ENCODE measurements around the gene TEX101.
"Not testable (repeated sequence)": the region's sequence is repeated elsewhere in the genome, so short reads cannot be mapped to it uniquely, and the experiment has no call there.

TEX101 gene

DNA sequence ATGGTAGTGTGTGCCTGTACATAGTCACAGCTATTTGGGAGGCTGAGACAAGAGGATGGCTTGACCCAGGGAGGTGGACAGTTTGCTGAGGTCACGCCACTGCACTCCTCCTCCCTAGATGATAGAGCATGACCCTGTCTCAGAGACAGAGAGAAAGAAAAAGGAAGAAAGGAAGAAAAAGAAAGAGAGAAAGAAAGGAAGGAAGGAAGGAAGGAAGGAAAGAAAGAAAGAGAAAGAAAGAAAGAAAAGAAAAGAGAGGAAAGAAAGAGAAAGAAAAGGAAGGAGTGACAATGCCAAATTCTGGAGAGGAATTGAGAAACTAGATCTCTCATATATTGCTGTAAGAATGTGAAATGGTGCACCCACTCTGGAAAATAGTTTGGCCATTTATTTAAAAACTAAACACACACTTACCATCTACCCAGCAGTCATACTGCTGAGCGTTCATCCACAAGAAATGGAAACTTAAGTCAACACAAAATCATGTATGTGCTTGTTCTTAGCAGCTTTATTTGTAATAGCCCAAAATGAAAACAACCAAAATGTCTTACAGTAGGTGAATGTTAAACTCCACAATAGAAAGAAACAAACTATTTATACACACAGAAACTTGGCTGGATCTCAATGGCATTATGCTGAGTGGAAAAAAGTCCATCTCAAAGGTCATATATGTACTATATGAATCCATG, 7.5 kb downstream of the TEX101 start:
- DNase-seq: no peak

DNA sequence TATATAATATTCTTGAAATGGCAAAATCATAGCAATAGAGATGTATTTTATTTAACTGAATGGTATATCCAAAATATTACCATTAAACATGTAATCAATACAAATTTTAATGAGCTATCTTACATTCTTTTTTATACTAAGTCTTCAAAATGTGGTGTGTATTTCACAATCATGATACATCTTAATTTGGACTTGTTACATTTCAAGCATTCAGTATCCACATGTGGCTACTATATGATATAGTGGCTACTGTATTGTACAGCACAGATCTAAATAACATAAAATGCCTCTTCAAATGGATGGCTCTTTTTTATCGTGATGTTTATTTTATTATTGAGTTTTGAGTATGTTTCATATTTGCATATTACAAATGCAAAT, 8.0 kb downstream of the TEX101 start:
- no peak for DNase-seq

GRCh38 chr19:43423779-43424178, 9.1 kb downstream of the TEX101 start:
- DNase-seq: no peak

GRCh38 chr19:43425567-43426392, 11.1 kb downstream of the TEX101 start:
- DNase-seq: no peak

DNA sequence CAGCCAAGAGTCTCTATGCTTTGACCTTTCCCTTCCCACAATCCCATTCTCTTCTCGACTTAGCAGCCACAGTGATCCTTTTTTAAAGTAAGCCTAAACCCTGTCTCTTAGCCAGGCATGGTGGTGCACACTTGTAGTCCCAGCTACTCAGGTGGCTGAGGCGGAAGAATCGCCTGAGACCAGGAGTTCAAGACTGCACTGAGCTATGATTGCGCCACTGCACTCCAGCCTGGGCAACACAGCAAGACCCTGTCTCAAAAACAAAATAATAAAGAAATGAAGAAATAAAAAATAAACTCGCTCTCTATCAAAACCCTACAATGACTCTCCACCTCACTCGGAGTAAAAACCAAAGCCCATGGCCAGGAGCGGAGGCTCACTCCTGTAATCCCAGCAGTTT, 14.7 kb downstream of the TEX101 start:
- no peak for DNase-seq

DNA sequence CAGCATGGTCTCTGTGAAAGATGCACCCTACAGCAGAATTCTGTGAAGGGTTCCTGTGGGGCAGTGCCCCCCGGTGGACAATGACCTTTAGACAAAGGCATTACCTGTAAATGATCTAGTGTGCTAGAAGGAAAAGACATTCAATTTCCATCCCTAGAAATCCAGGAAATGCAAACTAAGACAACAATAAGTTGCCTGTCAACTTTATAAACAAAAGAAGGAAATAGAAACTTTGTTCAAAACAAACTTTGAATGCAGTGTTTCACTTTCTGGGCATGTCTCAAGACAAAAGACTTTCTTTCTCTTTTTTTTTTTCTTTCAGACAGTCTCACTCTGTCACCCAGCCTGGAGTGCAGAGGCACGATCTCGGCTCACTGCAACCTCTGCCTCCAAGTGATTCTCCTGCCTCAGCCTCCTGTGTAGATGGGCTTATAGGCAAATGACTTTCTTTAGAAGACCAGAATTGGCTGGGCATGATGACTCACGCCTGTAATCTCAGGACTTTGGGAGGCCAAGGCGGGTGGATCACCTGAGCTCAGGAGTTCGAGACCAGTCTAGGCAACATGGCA, 15.5 kb downstream of the TEX101 start:
- no peak for DNase-seq

DNA sequence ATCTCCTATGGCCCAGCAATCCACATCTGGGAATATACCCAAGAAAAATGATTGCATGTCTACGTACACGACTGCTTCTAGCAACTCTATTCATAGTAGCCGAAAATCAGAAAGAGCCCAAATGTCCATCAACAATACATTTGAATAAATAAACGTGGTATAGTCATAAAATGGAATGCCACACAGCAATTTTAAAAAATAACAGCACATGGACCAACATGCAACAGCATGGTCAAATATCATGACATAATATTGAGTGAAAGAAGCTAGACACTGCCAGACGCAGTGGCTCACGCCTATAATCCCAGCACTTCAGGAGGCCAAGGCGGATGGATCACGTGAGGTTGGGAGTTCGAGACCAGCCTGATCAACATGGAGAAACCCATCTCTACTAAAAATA, 16.3 kb downstream of the TEX101 start:
- no peak for DNase-seq

DNA sequence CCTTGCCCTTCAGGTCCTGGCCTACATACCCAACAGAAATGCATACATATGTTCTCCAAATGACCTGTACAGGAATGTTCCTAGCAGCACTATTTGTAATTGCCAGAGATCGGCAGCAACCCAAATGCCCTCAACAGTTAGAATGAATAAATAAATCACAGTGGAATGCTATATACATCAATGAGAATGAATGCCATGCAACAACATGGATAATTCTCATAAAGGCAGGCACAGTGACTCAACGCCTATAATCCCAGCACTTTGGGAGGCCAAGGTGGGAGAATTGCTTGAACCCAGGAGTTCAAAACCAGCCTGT, 18.6 kb downstream of the TEX101 start:
- DNase-seq: no peak

DNA sequence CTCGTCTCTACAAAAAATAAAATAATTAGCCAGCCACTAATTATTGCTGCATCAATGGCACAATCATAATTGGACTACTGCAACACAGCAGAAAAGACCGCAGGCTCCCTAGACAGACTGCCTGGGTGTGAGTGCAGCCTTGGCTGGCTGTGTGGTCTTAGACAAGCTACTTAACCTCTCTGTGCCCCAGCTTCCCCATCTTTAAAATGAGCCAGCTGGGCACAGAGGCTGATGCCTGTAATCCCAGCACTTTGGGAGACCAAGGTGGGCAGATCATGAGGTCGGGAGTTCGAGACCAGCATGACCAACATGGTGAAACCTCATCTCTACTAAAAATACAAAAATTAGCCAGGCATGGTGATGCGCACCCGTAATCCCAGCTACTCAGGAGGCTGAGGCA, 19.0 kb downstream of the TEX101 start:
- DNase-seq: no peak

DNA sequence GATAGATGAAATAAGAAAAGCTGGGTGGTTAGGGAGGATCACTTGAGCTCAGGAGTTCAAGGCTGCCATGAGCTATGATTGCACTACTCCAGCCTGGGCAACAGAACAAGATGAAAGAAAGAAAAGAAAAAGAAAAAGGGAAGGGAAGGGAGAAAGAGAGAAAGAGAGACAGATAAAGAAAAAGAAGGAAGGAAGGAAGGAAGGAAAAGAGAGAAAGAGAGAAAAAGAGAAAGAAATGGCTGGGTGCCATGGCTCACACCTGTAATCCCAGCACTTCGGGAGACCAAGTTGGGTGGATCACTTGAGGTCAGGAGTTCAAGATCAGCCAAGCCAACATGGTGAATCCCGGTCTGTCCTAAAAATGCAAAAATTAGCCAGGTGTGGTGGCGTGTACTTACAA, 21.1 kb downstream of the TEX101 start:
- no peak for DNase-seq

DNA sequence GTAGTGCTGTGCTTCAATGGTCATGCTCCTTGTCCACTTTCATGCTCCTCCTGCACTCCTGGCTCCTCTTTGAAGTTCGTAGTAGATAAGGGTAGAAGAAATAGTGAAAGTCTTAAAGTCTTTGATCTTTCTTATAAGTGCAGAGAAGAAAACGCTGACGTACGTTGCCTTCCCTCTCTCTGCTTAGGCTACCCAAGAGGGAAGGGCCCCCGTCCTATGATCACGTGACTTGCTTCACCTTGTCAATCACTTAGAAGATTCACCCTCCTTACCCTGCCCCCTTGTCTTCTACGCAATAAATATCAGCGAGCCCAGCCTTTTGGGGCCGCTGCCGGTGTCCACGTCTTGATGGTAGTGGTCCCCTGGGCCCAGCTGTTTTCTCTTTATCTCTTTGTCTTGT, 22.6 kb downstream of the TEX101 start:
- not testable (repeated sequence) for DNase-seq

- no peak for DNase-seq
Measured at GRCh38 chr19:43437712-43438111, 23.0 kb downstream of the TEX101 start.

DNA sequence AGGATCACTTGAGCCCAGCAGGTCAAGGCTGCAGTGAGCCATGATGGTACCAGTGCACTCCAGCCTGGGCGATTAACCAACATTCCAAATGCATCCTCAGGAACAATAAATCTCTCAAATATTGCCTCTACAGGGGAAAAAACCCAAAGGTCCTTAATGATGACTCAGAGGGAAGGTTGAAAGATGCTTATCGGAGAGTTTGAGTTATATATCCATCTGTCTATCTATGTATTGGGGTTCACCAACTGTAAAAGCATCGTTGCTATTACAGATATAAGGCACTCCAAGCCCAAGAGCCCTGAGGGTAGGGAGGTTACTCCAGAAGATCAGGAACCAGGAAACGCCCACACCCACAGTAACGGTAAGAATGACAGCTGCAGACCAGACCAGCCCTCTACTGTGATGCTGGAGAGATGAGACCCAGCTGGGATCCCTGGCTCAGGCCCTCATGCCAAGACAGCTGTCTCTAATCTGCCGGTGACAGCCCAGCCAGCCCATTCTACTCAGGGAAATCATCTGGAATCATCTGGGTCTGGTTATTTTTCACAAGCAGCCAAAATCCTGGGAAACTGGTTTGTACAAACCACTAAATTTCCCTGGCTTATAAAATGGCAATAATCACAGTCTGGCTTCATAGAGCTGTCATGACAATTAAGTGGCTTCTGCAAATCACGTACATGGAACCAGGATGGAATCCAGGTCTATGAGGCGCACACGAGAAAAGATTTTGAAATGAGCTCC, 23.8 kb downstream of the TEX101 start:
- DNase-seq: no peak

DNA sequence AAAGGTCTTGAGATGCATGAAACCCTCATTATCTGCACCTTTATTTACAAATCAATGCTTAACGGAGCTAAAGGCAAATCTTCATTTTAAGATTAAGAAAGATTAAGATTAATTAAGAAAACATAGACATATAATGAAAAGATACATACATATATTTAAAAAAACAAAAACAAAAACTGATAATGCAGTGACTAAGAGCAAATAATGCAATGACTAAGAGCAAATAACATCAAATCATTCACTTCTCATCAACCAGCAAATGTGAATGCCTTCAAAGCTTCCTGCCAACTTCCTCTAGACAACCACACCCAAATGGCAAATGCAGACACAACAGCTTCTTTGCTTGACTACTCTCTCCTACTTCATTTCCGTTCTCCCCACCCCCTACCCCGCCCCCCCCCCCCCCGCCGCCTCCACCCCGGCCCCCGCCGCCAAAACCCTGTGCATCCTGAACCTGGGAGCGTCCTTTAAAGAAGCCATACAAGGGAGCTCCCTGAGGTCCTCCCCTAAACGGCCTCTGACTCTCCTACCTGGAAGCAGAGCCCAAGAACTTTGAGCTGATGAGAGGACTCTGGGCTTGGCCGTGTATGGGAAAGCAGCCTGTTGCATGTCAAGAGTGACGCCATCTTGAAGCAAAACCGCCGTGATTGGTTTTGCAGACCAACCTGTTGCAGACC, 24.5 kb downstream of the TEX101 start:
- DNase-seq: no peak

- DNase-seq: no peak
Measured at GRCh38 chr19:43439709-43440063, 25.0 kb downstream of the TEX101 start.

DNA sequence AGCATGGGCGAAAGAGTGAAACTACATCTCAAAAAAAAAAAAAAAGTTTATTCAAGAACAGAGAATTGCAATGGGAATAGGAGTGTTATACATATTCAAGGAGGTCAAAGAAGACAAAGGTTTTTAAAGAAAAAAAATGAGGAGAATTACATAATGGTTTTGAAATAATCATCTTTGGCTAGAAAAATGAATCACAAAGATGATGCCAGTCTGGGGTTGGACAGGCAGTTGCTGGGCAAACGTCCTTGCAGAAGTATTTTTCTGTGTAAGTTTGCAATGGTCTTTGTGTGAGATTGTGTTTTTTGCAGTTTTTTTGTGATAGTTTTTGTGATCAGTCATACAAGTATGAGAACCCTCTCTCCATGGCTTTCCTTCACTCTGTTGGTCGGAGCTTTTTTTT, 27.0 kb downstream of the TEX101 start:
- DNase-seq: no peak

- DNase-seq: not testable (repeated sequence)
Measured at GRCh38 chr19:43444091-43444490, 29.4 kb downstream of the TEX101 start.

GRCh38 chr19:43444531-43445287, 30.0 kb downstream of the TEX101 start:
- DNase-seq: no peak

DNA sequence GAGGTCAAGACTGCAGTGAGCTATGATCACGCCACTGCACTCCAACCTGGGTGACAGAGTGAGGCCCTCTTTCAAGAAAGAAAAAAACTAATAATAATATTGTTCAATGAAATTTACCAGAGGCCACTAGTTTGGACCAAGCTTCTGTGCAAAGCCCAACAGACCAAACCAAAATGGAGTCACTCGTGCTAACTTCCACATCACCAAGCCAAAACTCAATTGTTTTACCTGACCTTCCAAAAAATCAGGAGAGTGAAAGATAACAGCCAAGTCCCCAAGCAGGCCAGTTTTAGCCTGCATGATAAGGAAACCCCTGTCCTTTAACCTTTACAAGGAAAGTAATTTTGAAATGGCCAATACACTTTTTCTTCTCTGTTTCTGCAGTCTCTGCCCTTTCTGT, 30.7 kb downstream of the TEX101 start:
- no peak for DNase-seq

DNA sequence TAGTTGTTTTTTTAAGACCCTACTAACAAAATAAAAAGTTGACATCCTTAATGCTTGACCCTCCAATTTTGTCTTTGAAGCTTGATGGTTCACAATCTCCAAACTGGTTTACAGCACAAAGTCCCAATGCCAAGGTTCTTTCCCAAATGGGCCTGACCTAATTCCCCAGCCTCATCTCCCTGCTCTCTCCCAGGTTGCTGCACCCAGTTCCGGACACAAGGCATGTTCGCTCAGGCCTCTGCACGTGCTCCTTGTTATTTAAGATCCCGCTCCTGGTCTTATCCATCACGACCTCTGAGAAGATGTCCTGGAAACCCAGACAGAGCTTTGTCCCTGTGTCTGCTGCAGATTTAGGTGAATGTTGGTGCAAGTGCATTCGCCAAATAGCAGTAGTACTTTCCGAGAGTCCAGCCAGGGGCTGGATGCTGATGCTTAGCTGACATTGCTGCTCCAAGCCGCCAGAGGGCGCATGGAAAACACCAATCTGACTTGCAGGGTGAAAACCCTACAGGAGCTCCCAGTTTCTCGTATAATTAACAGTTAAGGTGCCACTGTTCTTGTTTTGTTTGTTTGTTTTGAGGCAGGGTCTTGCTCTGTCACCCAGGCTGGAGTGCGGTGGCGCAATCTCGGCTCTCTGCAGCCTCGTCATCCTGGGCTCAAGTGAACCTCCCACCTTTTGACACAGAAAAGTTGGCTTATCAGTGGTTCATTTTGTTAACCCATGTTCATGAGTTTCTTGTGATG, 32.2 kb downstream of the TEX101 start:
- no peak for DNase-seq

GRCh38 chr19:43447655-43448054, 33.0 kb downstream of the TEX101 start:
- no peak for DNase-seq

DNA sequence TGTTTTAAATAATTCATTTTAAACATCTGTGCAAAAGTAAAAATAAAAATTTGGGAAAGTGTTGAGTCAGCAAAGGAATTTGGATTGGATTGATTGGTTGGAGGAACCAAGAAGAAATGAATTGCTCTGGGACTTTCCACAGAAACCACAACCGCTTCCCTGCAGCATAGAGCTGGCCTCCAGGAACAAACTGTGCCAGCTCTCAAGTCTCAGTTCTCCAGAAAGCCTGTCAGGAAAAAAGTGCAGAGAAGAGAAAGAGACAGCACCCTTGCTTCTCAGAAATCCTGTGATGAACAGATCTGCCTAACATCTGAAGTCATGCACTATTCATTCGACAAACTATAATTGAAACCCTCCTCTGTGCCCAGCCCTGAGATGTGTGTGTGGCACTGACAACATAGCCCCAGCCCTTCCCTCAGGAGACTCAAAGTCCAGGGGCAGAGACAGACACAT, 35.9 kb downstream of the TEX101 start:
- DNase-seq: no peak
